ENCODE data around the gene UNC80. TPM values are rescaled to one million over a fixed set of nuclear protein-coding genes. Genes with fewer than 3 reads are reported as not detected.

Gene UNC80
- polyA plus RNA-seq, 3 donors: 1.3 to 1.7 (median 1.3) TPM

DNA sequence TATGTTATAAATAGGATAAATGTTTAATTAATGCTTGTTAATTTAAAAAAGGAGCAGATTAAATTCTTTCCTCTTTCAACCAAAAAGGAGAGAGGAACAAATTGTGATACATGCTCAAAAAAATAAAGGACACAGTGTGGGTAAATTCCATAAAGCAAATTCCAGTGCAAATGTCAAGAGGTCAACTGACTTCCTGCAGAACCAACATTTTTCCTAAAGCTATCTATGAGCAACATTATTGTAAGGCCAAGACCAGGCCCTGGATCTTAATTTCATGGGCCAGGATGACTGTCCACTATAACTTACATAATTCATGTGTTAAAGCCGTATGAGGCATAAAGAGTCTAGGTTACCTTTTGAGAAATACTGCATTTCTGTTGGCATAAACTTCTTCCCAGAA is 136.9 kb downstream of the UNC80 start:
- no peak for DNase-seq (ENCODE audit: low read depth in 3 of 3, low spot score in 2 of 3)

DNA sequence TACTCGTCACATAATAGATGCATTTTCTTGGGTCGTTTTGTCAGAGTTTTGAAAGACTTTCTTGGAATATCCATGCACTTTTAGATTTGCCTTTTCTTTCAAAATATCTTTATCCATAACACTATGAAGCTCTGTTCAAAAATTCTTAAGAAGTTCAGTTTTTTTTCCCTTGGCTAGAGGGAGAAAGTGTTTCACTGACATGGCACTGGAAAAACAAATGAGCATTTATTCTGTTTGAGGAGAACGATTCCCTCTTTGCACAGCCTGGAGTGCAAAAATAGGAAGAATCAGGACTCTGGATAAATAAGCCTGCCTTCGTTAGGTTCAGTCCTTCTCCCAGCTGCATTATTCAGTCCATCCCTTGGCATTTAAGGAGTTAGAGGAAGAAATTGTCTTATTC is 139.9 kb downstream of the UNC80 start:
- DNase-seq (ENCODE audit: low read depth in 3 of 3, low spot score in 2 of 3): no peak

DNA sequence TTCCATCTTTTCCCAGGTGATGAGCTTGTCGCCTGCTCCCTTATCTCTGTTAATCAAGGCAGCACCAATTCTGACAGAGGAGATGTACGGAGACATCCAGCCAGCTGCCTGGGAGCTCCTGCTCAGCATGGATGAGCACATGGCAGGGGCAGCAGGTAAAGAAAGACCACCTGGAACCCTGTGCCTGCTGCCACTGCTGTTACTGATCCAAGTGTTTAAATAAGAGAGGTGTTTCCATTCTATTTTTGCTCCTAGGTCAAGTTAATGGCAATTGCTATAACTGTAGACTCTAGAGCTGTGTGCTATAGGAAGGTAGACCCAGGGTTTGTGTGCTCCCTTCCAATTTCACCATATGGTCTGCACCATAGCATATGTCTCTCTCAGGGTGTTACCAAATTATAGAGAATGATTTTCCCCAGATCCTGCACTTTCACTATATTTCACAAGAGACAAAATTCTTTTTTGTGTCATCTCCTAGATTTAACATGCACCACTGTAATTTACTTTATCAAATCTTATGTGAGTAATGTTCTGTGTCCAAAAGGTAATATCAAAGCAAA is 142.2 kb downstream of the UNC80 start:
- no peak for DNase-seq (ENCODE audit: low read depth in 3 of 3, low spot score in 2 of 3)

DNA sequence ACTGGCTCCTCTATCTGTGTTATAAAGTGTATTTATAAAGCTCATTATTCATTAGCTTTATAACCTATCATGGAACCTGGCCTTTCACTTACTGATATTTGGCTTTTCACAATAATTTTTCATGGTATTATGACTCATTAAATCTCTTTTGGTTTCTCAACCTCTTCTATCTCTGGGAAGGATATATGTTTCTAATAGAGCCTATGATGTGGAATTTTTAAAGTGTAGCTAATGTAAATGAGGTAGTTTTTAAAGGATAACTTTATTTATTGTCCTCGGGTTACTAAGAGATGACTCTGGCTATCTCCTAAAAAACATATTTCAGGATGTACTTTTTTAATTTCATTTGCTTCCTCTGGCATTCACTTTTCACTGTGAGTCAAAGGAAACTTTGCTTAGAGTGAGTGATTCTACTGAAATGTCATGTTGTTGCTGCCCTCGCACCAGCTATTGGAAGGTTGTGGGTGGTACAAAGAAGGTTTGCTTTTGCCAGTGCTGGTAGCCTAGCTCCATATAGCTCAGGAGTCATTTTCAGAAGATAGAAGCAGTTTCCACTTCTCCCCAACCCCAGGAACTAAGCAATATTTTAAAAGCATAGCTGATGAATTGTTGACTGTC is 145.6 kb downstream of the UNC80 start:
- no peak for DNase-seq (ENCODE audit: low read depth in 3 of 3, low spot score in 2 of 3)

DNA sequence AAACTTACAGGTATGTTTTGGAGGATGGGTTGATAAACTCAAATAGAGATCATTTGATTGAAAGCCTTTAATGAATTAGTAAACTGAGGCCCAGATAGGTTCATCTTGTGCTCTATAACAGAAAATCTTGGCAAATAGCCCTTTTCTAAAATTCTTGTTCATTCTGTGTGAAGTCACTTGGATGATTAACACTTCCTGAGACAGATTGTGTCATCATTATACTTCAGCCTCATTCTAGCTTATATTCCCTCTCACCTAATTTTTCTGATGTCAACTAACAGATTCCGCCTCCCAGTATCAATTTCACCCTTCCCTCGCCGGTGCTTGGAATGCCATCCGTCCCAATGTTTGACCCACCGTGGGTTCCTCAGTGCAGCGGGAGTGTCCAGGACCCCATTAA is 146.6 kb downstream of the UNC80 start:
- no peak for DNase-seq (ENCODE audit: low read depth in 3 of 3, low spot score in 2 of 3)

DNA sequence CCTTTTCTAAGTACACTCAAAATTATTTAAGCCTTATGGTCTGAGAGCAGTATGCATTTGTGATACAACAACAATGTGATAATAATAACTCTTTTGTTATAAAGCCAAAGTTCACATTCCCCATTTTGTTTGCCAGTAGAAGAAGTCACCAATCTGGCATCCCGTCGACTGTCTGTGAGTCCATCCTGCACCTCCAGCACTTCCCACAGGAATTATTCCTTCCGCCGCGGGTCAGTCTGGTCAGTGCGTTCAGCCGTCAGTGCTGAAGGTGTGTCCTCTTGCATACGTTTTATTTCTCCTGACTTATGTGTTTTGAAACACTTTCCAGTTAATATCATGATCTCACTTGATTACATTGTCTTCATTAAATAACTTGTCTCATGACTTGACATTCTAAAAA is 150.5 kb downstream of the UNC80 start:
- no peak for DNase-seq (ENCODE audit: low read depth in 3 of 3, low spot score in 2 of 3)

DNA sequence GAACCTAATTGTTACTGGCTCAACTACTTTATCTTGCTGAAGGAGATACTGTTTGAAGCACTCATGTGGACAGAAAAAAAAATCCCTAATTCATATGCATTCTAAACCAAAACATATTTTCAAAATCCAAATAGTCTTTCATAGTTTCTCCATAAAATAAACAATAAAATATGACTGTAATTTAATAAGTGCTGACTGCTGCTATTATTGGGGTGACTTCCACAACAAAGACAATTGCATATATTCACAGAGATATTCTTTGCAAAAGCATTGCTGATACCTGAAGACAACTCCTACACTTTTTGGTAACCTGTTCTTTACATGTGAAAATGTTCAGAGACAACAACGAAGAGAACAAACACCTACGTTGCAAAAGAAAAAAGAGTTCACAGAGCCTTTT is 157.7 kb downstream of the UNC80 start:
- no peak for DNase-seq (ENCODE audit: low read depth in 3 of 3, low spot score in 2 of 3)

DNA sequence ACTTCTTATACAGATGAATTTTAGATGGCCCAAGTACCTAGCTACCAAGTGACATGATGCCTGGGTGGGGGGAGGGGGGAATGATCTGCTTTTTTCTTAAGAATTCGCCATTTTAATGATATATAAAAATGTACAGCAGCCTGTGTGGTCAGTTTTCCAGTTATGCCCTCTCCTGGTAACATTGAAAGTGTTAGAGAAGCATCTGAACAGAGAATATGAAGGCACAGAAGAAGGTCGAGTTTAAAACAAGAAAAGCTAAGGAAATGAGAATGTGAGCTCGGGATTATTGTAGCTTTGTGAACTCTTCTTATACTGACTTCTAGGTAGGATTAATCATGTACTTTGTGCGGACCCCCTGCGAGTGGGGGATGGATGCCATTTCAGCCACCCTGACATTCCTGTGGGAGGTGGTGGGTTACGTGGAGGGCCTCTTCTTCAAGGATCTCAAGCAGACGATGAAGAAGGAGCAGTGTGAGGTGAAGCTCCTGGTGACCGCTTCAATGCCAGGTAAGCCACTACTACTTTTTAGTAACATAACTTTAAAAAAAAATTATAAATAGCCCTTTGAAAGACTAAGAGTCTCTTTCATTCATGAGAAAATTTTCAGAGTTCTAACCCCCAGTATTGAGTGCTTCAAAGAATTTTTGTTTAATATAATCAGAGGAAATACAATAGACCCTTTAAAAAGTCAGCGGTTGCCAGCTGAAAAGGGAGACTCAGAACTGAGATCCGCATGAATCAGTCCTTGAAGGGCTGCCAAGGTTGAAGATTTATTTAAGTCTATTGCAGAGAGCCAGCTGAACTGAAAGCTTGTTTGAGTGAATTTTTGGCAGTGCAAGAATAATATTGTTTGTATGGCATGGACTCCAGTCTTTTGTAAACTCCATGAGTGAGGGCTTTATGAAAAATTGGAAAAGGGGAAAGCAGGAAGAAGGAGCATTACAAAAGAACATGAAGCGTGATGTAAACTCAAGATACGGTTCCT is 162.2 kb downstream of the UNC80 start:
- DNase-seq (ENCODE audit: low read depth in 3 of 3, low spot score in 2 of 3): no peak

DNA sequence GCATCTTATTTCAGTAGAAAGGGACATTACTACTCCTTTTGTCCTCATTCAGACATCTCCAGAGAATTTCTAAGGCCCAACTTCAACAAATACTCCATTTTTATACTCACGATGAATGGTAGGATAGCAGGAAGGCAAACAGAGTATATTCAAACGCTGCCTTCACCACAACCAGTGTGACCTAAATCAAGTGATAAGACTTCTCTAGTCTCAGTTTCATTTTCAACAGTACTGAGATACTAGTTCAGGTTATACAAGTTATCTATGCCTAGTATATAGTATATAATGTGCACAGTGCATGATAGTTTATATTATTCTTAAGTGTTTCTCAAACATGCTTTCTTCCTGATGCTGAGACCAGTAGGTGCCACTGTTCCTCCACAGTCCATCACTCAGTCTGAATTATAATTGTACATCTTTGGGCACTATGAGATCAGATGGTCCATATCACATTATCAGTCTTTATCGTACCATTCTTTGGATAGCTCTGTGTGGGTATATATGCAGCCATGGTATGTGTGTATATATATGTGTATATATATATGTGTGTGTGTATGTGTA is 164.6 kb downstream of the UNC80 start:
- DNase-seq (ENCODE audit: low read depth in 3 of 3, low spot score in 2 of 3): no peak

DNA sequence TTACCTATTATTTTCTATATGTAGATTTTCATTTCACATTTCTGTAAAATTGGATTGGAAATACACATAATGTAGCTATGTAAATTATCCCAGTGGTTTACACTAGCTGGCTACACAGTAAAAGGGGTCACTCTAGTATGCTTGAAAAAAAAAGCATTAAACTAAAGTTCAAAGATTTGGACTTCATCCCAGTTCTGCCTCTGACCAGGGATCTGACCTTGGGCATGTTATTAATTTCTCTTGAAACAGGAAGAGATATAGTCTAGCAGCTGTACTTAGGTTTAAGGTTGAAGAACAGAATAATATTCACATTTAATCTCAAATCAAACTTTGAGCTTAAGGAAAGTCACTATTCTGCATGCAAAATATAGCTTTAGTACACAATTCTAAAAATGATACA is 166.3 kb downstream of the UNC80 start:
- DNase-seq (ENCODE audit: low read depth in 3 of 3, low spot score in 2 of 3): no peak

DNA sequence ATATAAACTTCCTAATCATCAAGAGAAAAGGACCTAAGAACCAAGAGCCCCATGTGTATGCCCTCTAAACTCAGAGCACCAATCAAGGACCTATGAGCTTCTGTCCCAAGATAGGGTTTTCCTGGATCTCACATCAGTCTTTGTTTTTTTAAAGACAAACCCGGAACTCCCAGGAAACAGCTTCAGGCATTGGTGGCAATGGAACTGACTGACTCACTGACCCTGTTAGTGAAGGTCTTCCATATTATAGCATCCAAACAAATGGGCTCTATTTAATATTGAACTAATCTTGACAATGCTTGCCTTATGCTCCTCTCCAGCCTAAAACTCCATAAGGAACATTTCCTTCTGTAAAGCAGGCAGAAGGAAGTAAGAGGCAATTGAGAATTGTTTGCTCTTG is 167.3 kb downstream of the UNC80 start:
- DNase-seq (ENCODE audit: low read depth in 3 of 3, low spot score in 2 of 3): no peak

DNA sequence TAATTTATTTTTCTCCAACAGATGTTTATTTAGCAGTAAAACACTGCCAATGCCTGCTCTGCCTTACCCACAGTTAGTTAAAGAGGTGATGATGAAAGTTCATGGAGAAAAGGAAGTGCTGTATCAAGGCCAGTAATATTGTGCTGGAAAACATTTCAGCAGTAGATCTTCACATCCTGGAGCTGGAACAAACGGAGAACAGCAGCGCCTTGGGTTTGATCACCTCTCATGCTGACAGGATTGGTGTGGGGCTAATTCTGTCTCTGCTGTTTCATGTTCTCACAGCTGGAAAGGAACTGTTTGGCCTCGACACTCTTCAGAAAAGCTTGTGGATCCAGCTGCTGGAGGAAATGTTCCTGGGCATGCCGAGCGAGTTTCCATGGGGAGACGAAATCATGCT is 169.3 kb downstream of the UNC80 start:
- no peak for DNase-seq (ENCODE audit: low read depth in 3 of 3, low spot score in 2 of 3)

DNA sequence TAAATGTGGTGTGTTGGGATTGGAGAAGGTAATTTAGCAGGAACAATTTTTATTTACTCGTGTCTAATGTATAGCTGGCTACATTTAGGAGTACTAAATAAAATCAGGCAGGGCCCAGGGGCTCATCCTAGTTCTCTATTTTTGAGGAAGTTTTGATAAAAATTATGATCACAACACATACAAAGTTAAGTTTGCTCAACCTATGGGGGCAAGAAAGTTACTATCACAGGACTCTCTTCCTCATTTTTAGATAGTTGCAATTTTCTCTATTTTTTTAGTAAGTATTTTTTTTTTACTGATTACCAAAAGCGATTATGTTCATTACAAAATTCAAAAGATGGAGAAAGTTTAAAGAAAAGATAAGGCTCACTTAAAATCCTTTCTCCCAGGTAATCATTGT is 170.8 kb downstream of the UNC80 start:
- no peak for DNase-seq (ENCODE audit: low read depth in 3 of 3, low spot score in 2 of 3)

DNA sequence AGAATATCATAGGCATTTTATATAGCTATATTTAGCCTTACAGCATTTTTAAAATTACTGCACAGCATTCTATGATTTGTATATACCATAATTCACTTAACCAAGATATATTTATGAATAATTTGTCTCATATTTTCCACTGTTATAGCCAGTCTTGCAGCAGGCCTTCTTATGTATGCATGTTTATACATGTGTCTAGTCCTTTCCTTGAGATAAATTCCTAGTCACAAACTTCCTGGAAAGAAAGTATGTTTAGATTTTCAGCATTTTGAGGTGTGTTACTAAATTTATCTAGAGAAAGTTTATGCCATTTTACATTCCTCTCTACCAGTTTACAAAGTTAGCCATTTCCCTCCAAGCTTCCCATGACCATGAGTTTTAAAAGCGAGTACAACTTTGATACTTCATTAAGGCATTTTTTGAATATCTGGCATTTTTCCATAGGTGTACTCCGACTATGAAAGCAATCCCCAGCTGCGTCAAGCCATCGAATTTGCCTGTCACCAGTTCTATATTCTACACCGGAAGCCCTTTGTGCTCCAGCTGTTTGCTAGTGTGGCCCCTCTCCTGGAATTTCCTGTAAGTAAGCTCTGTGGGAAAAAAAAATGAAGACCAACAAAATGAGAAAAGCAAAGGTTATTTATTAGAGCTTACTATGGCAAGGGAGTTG is 171.4 kb downstream of the UNC80 start:
- no peak for DNase-seq (ENCODE audit: low read depth in 3 of 3, low spot score in 2 of 3)

DNA sequence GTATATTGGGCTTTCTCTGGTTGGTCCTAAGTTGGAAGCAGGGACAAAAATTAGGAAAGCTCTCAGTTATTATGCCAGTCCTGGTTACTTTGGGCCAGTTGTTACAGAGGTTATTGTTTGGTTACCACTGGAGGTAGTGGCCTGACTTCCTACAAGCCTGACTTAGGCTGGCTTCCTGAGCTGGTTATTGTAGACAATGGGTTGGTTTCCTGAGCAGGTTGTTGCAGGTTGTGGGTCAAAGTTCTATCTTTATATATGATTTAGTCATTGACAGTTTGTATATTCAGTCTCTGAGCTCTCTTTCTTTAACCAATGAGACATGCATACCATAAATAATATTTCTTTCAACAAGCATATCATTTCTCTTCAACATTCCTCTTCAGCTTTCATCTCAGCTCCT is 172.1 kb downstream of the UNC80 start:
- no peak for DNase-seq (ENCODE audit: low read depth in 3 of 3, low spot score in 2 of 3)

DNA sequence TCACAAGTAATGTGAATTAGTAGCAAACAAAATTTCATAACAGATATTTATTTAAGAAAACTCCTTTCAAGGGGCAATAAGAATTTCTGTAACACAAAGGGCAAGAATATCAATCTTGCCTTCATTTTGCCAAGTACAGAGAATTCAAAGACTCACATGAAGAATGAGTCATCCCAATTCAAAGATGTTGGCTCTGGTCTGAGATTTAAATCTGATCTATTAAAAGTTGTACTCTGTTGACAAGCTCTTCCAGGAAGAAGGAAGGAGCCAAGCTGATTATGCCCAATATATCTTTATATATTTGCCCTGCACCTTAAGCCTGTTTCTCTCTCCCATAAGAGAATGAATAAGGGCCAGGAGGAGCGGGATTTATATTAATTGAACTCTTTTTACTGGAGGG is 174.9 kb downstream of the UNC80 start:
- DNase-seq (ENCODE audit: low read depth in 3 of 3, low spot score in 2 of 3): no peak

DNA sequence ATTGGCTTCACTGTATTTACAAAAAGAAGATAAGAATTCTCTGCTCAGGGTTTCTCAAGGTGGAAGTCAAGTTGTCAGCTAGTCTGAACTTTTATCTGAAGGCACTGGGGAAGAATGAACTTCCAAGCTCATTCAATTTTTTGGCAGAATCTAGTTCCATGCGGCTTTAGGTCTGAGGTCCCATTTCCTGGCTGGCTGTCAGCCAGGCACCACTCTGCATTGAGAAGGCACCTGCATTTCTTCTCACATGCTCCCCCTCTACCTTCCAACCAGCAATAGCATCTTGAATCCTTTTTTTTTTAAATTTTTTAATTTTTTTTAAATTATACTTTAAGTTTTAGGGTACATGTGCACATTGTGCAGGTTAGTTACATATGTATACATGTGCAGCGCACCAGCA is 184.6 kb downstream of the UNC80 start:
- no peak for DNase-seq (ENCODE audit: low read depth in 3 of 3, low spot score in 2 of 3)

DNA sequence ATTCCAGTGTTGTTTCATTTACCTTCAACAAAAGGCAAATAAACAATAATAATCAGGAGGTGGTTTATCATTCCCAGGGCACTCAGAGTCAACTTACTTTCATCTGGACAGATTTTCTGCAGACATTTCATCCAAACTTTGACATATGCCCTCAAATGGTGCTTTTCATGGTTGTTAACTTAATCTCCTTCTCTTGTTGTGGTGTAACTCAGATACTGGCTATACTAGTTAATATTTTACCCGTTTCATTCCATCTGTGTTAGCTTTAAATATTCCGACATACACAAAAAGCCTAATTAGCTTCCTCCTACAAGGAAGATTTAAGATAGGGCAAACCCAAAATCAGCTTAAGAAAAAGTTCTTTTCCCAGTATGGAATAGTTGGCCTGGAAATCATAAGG is 186.4 kb downstream of the UNC80 start:
- DNase-seq (ENCODE audit: low read depth in 3 of 3, low spot score in 2 of 3): no peak

DNA sequence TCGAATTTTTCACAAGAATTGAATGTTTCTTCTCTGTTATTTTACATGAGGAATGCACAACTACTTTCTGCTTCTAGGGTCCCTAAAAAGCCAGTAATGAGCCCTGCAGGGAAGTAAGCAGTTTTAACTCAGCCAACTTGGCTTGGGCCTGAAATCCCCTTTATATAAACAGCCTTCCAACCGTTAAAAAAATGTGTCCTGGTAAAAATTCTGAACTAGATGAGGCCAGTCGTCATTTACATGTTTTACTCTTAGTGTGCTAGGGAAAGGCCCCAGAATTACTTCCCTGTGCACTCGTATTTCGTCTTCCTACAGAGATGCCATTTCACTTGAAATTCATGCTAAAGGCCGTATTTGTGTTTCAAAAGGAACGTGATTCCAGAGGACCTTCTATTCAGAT is 188.4 kb downstream of the UNC80 start:
- no peak for DNase-seq (ENCODE audit: low read depth in 3 of 3, low spot score in 2 of 3)

DNA sequence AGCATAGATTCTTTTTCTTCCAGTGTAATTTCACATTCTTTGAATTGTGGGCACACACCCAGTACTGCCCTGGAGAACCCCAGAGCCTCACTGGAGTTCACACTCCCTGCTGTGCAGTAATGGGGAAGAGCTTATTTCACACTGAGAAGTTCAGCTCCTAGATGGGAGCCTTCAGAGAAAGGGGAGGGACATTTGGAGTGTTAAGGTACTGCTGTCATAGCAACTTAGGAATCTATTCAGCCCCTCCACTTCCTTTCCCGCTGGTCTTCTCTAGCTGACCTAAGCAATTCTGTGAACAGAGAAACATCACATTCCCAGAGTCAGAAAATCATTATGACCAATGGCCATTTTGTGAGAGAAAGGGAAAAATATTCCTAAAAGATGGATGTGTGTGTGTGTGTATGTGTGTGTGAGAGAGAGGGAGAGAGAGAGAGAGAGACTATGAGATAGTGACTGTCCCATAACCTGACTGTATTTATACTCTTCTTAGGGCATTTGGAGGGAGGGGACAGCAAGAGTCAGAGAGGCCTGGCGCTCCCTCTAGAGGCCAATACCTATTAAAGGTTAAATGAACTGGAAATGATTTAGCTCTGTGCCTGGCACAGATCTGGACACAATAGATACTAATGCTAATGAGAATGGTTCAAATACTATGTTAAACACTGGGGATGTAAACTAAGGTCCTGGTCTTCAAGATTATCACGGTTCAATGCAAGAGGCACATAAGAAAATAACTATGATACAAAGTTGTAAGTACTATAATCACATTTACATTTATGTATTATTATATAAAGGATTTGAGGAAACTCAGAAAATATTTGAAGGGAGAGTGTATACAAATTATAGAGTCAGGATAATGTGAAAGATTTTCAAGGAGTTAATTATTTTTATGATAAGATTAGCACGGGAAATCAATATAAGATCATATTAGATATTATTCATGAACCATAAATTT is 189.3 kb downstream of the UNC80 start:
- DNase-seq (ENCODE audit: low read depth in 3 of 3, low spot score in 2 of 3): peak in 2 of 3 donors; percentile 23 to 26
